IMR-90 (cell line): ENCODE data around the gene C10orf120. TPM values are rescaled to one million over a fixed set of nuclear protein-coding genes. Genes with fewer than 3 reads are reported as not detected.
A peak's percentile ranks its signal among the peaks of the same experiment; 100 is the strongest.

Experiments used
- ATAC-seq: fragments of 200-7000 bp; cut with Tn5 transposase; 2 replicates; pipeline ENCODE4 v1.9.1; 2020; ENCODE audit warnings: low read depth, mild to moderate bottlenecking, moderate library complexity
- BruUV-seq: library from RNA; stranded (reverse); fragments of 400-500 nt; replicated peaks from 2 replicates; lab custom pipeline; 2021; lab: Mats Ljungman, UMichigan
- CTCF ChIA-PET: fragments of 300-600 bp; formaldehyde crosslinking; extraction: SDS; loops from one replicate; lab custom pipeline; 2021; ENCODE audit warnings: antibody characterized with exemption; lab: Yijun Ruan, JAX
- POLR2A ChIA-PET: fragments of 300-600 bp; sonication (Branson Sonifier 250); formaldehyde crosslinking; loops from one replicate; lab custom pipeline; 2022; ENCODE audit warnings: antibody characterized with exemption; ENCODE audit not compliant: unreplicated experiment; lab: Charles Lee
- DNase-seq: peaks from one replicate; pipeline ENCODE4 v3.0.0; 2013
- H2AFZ ChIP-seq: replicated peaks from 2 replicates; pipeline ENCODE3; 2013; ENCODE audit warnings: low read length, mild to moderate bottlenecking; ENCODE audit not compliant: poor library complexity
- H2AK5ac ChIP-seq: 2 replicates; pipeline ENCODE4 v1.6.1; 2013; ENCODE audit warnings: low read depth, low read length, inconsistent platforms
- H2AK9ac ChIP-seq: replicated peaks from 2 replicates; pipeline ENCODE3; 2013; ENCODE audit warnings: mild to moderate bottlenecking, low read depth, low read length, moderate library complexity; ENCODE audit not compliant: poor library complexity
- H2BK120ac ChIP-seq: 2 replicates; pipeline ENCODE4 v1.6.1; 2013; ENCODE audit warnings: low read depth, low read length, inconsistent platforms
- H2BK15ac ChIP-seq: 3 replicates; pipeline ENCODE4 v1.6.1; 2013; ENCODE audit warnings: low read depth, low read length, inconsistent platforms
- H2BK20ac ChIP-seq: 2 replicates; pipeline ENCODE4 v1.6.1; 2013; ENCODE audit warnings: low read depth, mild to moderate bottlenecking, inconsistent platforms, low read length, moderate library complexity
- H2BK5ac ChIP-seq: 2 replicates; pipeline ENCODE4 v1.6.1; 2013; ENCODE audit warnings: mild to moderate bottlenecking, low read depth, low read length, inconsistent platforms; ENCODE audit not compliant: poor library complexity, severe bottlenecking
- H3K14ac ChIP-seq: replicated peaks from 2 replicates; pipeline ENCODE4 v1.6.1; 2013; ENCODE audit warnings: low read depth, low read length, inconsistent platforms
- H3K18ac ChIP-seq: 2 replicates; pipeline ENCODE4 v1.6.1; 2013; ENCODE audit warnings: low read depth, low read length, control low read depth
- H3K23ac ChIP-seq: 2 replicates; pipeline ENCODE4 v1.6.1; 2013; ENCODE audit warnings: low read depth, low read length, inconsistent platforms
- H3K27ac ChIP-seq: 2 replicates; pipeline ENCODE4 v1.5.1; 2013; ENCODE audit warnings: mild to moderate bottlenecking, control low read depth, low read length; ENCODE audit not compliant: insufficient read depth
- H3K27me3 ChIP-seq: 2 replicates; pipeline ENCODE4 v1.6.1; 2013; ENCODE audit warnings: low read length; ENCODE audit not compliant: control insufficient read depth, insufficient read depth
- H3K36me3 ChIP-seq: 2 replicates; pipeline ENCODE4 v1.6.1; 2013; ENCODE audit warnings: low read length, mixed read lengths; ENCODE audit not compliant: control insufficient read depth, insufficient read depth
- H3K4ac ChIP-seq: 2 replicates; pipeline ENCODE4 v1.6.1; 2013; ENCODE audit warnings: low read depth, low read length, inconsistent platforms
- H3K4me1 ChIP-seq: 2 replicates; pipeline ENCODE4 v1.6.1; 2013; ENCODE audit warnings: low read length, mixed read lengths; ENCODE audit not compliant: control insufficient read depth, insufficient read depth
- H3K4me2 ChIP-seq: 2 replicates; pipeline ENCODE4 v1.6.1; 2013; ENCODE audit warnings: low read depth, mild to moderate bottlenecking, control low read depth, low read length, moderate library complexity
- H3K4me3 ChIP-seq: 2 replicates; pipeline ENCODE4 v1.5.1; 2013; ENCODE audit warnings: low read depth, mild to moderate bottlenecking, control low read depth, low read length, moderate library complexity; ENCODE audit not compliant: insufficient read depth
- H3K56ac ChIP-seq: 2 replicates; pipeline ENCODE4 v1.6.1; 2013; ENCODE audit warnings: low read length, inconsistent platforms; ENCODE audit not compliant: insufficient read depth; ENCODE audit errors: extremely low read depth
- H3K79me1 ChIP-seq, 2 experiments: 2 replicates each; pipeline ENCODE4 v1.6.1; 2013; ENCODE audit warnings: low read length in 2 of 2, inconsistent platforms in 1 of 2, low read depth in 1 of 2
- H3K9ac ChIP-seq: 2 replicates; pipeline ENCODE4 v1.6.1; 2013; ENCODE audit warnings: low read depth, low read length, control low read depth
- H3K9me1 ChIP-seq: 2 replicates; pipeline ENCODE4 v1.6.1; 2013; ENCODE audit warnings: low read length, inconsistent platforms; ENCODE audit not compliant: insufficient read depth
- H3K9me3 ChIP-seq: 2 replicates; pipeline ENCODE4 v1.6.1; 2013; ENCODE audit warnings: low read length; ENCODE audit not compliant: control insufficient read depth, insufficient read depth
- H4K20me1 ChIP-seq: 2 replicates; pipeline ENCODE4 v1.6.1; 2013; ENCODE audit warnings: low read length, inconsistent platforms; ENCODE audit not compliant: insufficient read depth
- H4K5ac ChIP-seq: 2 replicates; pipeline ENCODE4 v1.6.1; 2013; ENCODE audit warnings: mild to moderate bottlenecking, low read depth, low read length, control low read depth
- H4K8ac ChIP-seq, 2 experiments: 2 replicates each; pipeline ENCODE4 v1.6.1; 2013; ENCODE audit warnings: low read depth in 2 of 2, low read length in 2 of 2, control low read depth in 1 of 2, inconsistent platforms in 1 of 2
- H4K91ac ChIP-seq: 2 replicates; pipeline ENCODE4 v1.6.1; 2013; ENCODE audit warnings: low read depth, low read length, inconsistent platforms; ENCODE audit not compliant: insufficient read depth
- BHLHE40 ChIP-seq: fragments of 150-350 bp; IDR thresholded peaks from 2 replicates; pipeline ENCODE4 v1.6.1; 2016; ENCODE audit warnings: mild to moderate bottlenecking, low read depth, low read length
- CEBPB ChIP-seq: IDR thresholded peaks from 2 replicates; pipeline ENCODE4 v1.6.1; 2012; ENCODE audit warnings: low read depth, low read length, improper control_type of control experiment
- CHD1 ChIP-seq: IDR thresholded peaks from 2 replicates; pipeline ENCODE4 v1.6.1; 2012; ENCODE audit warnings: low read depth, low read length, improper control_type of control experiment
- FOS ChIP-seq: fragments of 150-350 bp; IDR thresholded peaks from 2 replicates; pipeline ENCODE4 v1.6.1; 2016; ENCODE audit warnings: low read depth, low read length
- MAZ ChIP-seq: IDR thresholded peaks from 2 replicates; pipeline ENCODE4 v1.6.1; 2012; ENCODE audit warnings: low read depth, mild to moderate bottlenecking, low read length, improper control_type of control experiment, moderate library complexity, borderline replicate concordance
- MXI1 ChIP-seq: IDR thresholded peaks from 2 replicates; pipeline ENCODE4 v1.6.1; 2012; ENCODE audit warnings: low read depth, mild to moderate bottlenecking, low read length, moderate library complexity, borderline replicate concordance
- POLR2A ChIP-seq: IDR thresholded peaks from 2 replicates; pipeline ENCODE4 v1.6.1; 2012; ENCODE audit warnings: mild to moderate bottlenecking, low read depth, low read length
- RAD21 ChIP-seq: IDR thresholded peaks from 2 replicates; pipeline ENCODE4 v1.6.1; 2012; ENCODE audit warnings: low read length, improper control_type of control experiment
- RCOR1 ChIP-seq: IDR thresholded peaks from 2 replicates; pipeline ENCODE4 v1.6.1; 2012; ENCODE audit warnings: mild to moderate bottlenecking, low read length, improper control_type of control experiment; ENCODE audit not compliant: insufficient replicate concordance
- RFX5 ChIP-seq: IDR thresholded peaks from 2 replicates; pipeline ENCODE4 v1.8.0; 2012; ENCODE audit warnings: low read depth, mild to moderate bottlenecking, low read length, moderate library complexity
- SMC3 ChIP-seq: fragments of 150-350 bp; IDR thresholded peaks from 2 replicates; pipeline ENCODE4 v1.6.1; 2016; ENCODE audit warnings: low read depth, mild to moderate bottlenecking, antibody characterized with exemption, low read length, moderate library complexity
- WGBS, 2 experiments: methylation state at CpG; one replicate each; pipeline versions ENCODE4 v1.1.5 to v1.1.7; 2013; ENCODE audit warnings: missing lambda C conversion rate in 2 of 2; ENCODE audit not compliant: insufficient read length in 1 of 2; ENCODE audit errors: extremely low coverage in 2 of 2; 5-methylcytosine and 5-hydroxymethylcytosine counted together
- dilution Hi-C: fragments of 300-500 bp; cut with HindIII; formaldehyde crosslinking; loops from one replicate; pipeline ENCODE4 v1.14.3; 2018; ENCODE audit warnings: low sequenced_read_pairs; ENCODE audit not compliant: unreplicated experiment
- in situ Hi-C: fragments of 300-500 bp; cut with MboI; formaldehyde crosslinking; loops from 3 replicates; pipeline ENCODE4 v1.14.3; 2019; ENCODE audit warnings: low sequenced_read_pairs, inconsistent platforms, mixed read lengths
- intact Hi-C: fragments of 100-400 bp; cut with micrococcal nuclease; formaldehyde crosslinking; loops from 2 replicates; pipeline ENCODE4 v1.10.0; 2022
- polyA plus RNA-seq, 3 experiments: library from polyadenylated mRNA; depleted of rRNA; stranded (reverse); fragments of >200 nt; gene quantifications; 2 replicates each; pipeline ENCODE4 v1.2.3, GENCODE V29; 2012; ENCODE audit warnings: low replicate concordance in 1 of 3
- total RNA-seq: library from RNA; depleted of rRNA; stranded (reverse); fragments of >200 nt; gene quantifications from 2 replicates; pipeline ENCODE4 v1.2.3, GENCODE V29; 2012
- TF ChIP-seq, protein P1 (sequence below): fragments of 150-350 bp; IDR thresholded peaks from 2 replicates; pipeline ENCODE4 v1.6.1; 2016; ENCODE audit warnings: low read depth, mild to moderate bottlenecking, low read length, moderate library complexity, borderline replicate concordance
- TF ChIP-seq, protein P2 (sequence below): conservative IDR thresholded peaks from 2 replicates; pipeline ENCODE4 v1.5.1; 2012; ENCODE audit warnings: mild to moderate bottlenecking, low read depth, low read length, improper control_type of control experiment

C10orf120 gene
- total and polyA plus RNA-seq, 2 of the 4 experiments (the other 2 are of a cell fraction), result not detected

DNA sequence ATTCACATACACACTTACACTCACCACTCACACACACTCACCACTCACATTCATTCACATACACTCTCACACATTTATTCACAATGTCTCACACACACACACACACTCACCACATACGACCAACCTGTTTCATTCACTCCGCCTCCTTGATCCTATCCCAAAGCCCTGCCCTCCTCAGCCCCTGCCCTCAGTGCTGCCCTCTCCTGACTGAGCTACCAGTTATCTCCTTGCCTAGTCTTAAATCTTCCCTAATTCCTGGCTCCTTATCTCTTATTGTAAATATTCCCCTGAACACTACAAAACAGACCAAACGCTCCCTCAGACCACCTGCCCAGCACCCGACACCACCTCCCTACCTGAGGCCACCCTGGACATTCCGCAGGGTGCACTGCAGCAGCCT lies 26.1 kb upstream of the C10orf120 start:
- BruUV-seq, result no TSS peak
- no peak overlapping the region for H3K4ac ChIP-seq
- H2BK5ac ChIP-seq, result peak overlapping the region; percentile 78
- H2BK15ac ChIP-seq, result no peak overlapping the region
- H3K79me1 ChIP-seq, result no peaks in the 10 kb centered on the region
- WGBS, 2 experiments, result 100% methylated on average over 1 of the region's 5 CpGs; no CpG with 5 or more reads in 1 of the 2 experiments
- no peaks in the 10 kb centered on the region for H3K36me3 ChIP-seq
- H4K91ac ChIP-seq, result no peak overlapping the region
- peak overlapping the region; percentile 41 for H2AFZ ChIP-seq
- dilution Hi-C loops (no loop called here), in situ Hi-C loops (no loop called here), intact Hi-C loops (no loop called here)
- DNase-seq (no peak), ATAC-seq (no peak)
- no peak overlapping the region for H3K18ac ChIP-seq
- H3K23ac ChIP-seq, result no peak overlapping the region
- no peak overlapping the region for H3K4me3 ChIP-seq
- CTCF ChIA-PET, result no interaction called here
- H3K27ac ChIP-seq, result no peak overlapping the region
- H3K4me1 ChIP-seq, result no peaks in the 10 kb centered on the region
- no peak overlapping the region for H2BK20ac ChIP-seq
- no peak overlapping the region for H2AK9ac ChIP-seq
- H3K14ac ChIP-seq, result no peak overlapping the region
- H4K20me1 ChIP-seq, result no peaks in the 10 kb centered on the region
- POLR2A ChIA-PET, result no interaction called here
- no peak overlapping the region for H2AK5ac ChIP-seq
- H4K8ac ChIP-seq, result no peak overlapping the region
- no peaks in the 10 kb centered on the region for H3K9me3 ChIP-seq
- no peak overlapping the region for H3K9ac ChIP-seq
- H3K4me2 ChIP-seq, result no peak overlapping the region
- H2BK120ac ChIP-seq, result no peak overlapping the region
- TF ChIP-seq CHD1 (no peak), RAD21 (no peak), MXI1 (no peak), RCOR1 (no peak), FOS (no peak), CEBPB (no peak), RFX5 (no peak), SMC3 (no peak), MAZ (no peak), BHLHE40 (no peak), POLR2A (no peak)
- TF ChIP-seq, protein P1, sequence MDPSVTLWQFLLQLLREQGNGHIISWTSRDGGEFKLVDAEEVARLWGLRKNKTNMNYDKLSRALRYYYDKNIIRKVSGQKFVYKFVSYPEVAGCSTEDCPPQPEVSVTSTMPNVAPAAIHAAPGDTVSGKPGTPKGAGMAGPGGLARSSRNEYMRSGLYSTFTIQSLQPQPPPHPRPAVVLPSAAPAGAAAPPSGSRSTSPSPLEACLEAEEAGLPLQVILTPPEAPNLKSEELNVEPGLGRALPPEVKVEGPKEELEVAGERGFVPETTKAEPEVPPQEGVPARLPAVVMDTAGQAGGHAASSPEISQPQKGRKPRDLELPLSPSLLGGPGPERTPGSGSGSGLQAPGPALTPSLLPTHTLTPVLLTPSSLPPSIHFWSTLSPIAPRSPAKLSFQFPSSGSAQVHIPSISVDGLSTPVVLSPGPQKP, result no peak
- TF ChIP-seq, protein P2, sequence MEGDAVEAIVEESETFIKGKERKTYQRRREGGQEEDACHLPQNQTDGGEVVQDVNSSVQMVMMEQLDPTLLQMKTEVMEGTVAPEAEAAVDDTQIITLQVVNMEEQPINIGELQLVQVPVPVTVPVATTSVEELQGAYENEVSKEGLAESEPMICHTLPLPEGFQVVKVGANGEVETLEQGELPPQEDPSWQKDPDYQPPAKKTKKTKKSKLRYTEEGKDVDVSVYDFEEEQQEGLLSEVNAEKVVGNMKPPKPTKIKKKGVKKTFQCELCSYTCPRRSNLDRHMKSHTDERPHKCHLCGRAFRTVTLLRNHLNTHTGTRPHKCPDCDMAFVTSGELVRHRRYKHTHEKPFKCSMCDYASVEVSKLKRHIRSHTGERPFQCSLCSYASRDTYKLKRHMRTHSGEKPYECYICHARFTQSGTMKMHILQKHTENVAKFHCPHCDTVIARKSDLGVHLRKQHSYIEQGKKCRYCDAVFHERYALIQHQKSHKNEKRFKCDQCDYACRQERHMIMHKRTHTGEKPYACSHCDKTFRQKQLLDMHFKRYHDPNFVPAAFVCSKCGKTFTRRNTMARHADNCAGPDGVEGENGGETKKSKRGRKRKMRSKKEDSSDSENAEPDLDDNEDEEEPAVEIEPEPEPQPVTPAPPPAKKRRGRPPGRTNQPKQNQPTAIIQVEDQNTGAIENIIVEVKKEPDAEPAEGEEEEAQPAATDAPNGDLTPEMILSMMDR, result no peak
- H4K5ac ChIP-seq, result no peak overlapping the region
- H3K56ac ChIP-seq, result no peak overlapping the region
- no peaks in the 10 kb centered on the region for H3K9me1 ChIP-seq
- H3K27me3 ChIP-seq, result no peaks in the 10 kb centered on the region
